H1 (cell line): ENCODE results near the gene ADAMTS15. TPM values are rescaled to one million over a fixed set of nuclear protein-coding genes. Genes with fewer than 3 reads are reported as not detected.

Source experiments
- CTCF ChIA-PET: fragments of 300-600 bp; sonication (Branson Sonifier 250); formaldehyde crosslinking; loops from one replicate; lab custom pipeline; 2021; ENCODE audit not compliant: partially characterized antibody; lab: Charles Lee
- POLR2A ChIA-PET: fragments of 300-600 bp; sonication (Branson Sonifier 250); formaldehyde crosslinking; loops from one replicate; lab custom pipeline; 2021; ENCODE audit warnings: inconsistent platforms; ENCODE audit not compliant: partially characterized antibody; lab: Charles Lee
- DNase-seq, 2 experiments: peaks; one replicate each; pipeline versions ENCODE4 v3.0.0 to v3.0.0-alpha.2; 2010 to 2022; ENCODE audit warnings: low spot score in 2 of 2, low read depth in 1 of 2, mixed read lengths in 1 of 2
- FAIRE-seq: peaks from 2 replicates; lab custom pipeline; 2011; peaks lifted over from hg19 to GRCh38; lab: Jason Lieb, UNC
- H2AFZ ChIP-seq: 2 replicates; pipeline ENCODE4 v1.8.1; 2012; ENCODE audit warnings: low read length, inconsistent platforms
- H2AK5ac ChIP-seq: 2 replicates; pipeline ENCODE4 v1.6.1; 2013; ENCODE audit warnings: low read depth, low read length
- H2BK120ac ChIP-seq: replicated peaks from 2 replicates; pipeline ENCODE3; 2013; ENCODE audit warnings: low read depth, low read length, inconsistent platforms
- H2BK12ac ChIP-seq: 2 replicates; pipeline ENCODE4 v1.6.1; 2013; ENCODE audit warnings: low read depth, low read length
- H2BK15ac ChIP-seq: 2 replicates; pipeline ENCODE4 v1.6.1; 2013; ENCODE audit warnings: low read length
- H2BK20ac ChIP-seq: 2 replicates; pipeline ENCODE4 v1.6.1; 2013; ENCODE audit warnings: low read length
- H2BK5ac ChIP-seq: 2 replicates; pipeline ENCODE4 v1.6.1; 2013; ENCODE audit warnings: low read depth, low read length
- H3K14ac ChIP-seq: 2 replicates; pipeline ENCODE4 v1.6.1; 2013; ENCODE audit warnings: inconsistent platforms; ENCODE audit not compliant: insufficient read length
- H3K18ac ChIP-seq: 2 replicates; pipeline ENCODE4 v1.6.1; 2013; ENCODE audit warnings: low read length; ENCODE audit errors: extremely low read depth
- H3K23ac ChIP-seq: 2 replicates; pipeline ENCODE4 v1.6.1; 2013; ENCODE audit warnings: inconsistent platforms; ENCODE audit not compliant: insufficient read length
- H3K23me2 ChIP-seq: 2 replicates; pipeline ENCODE4 v1.6.1; 2013; ENCODE audit warnings: low read depth, low read length
- H3K27ac ChIP-seq: 2 replicates; pipeline ENCODE4 v1.6.1; 2011; ENCODE audit warnings: low read depth, low read length, inconsistent platforms
- H3K27me3 ChIP-seq, 4 experiments: replicated peaks in 1 of 4; 1 replicate in 1 of 4; 2 replicates in 3 of 4; pipeline versions ENCODE4 v1.6.1 to v1.8.1; 2011 to 2013; ENCODE audit warnings: low read length in 3 of 4, mild to moderate bottlenecking in 3 of 4, inconsistent platforms in 2 of 4, mixed read lengths in 2 of 4, moderate library complexity in 1 of 4; ENCODE audit not compliant: control insufficient read depth in 3 of 4, insufficient read depth in 3 of 4; ENCODE audit errors: extremely low read depth in 1 of 4
- H3K36me3 ChIP-seq, 4 experiments: 2 replicates each; pipeline versions ENCODE4 v1.6.1 to v1.8.1; 2011 to 2013; ENCODE audit warnings: mild to moderate bottlenecking in 4 of 4, low read length in 3 of 4, moderate library complexity in 2 of 4, control low read depth in 1 of 4, inconsistent platforms in 1 of 4; ENCODE audit not compliant: insufficient read depth in 4 of 4, control insufficient read depth in 2 of 4
- H3K4ac ChIP-seq: replicated peaks from 2 replicates; pipeline ENCODE3; 2013; ENCODE audit warnings: low read length, low read depth, mixed read lengths, inconsistent platforms; ENCODE audit not compliant: insufficient read length
- H3K4me1 ChIP-seq, 4 experiments: replicated peaks in 1 of 4; 1 replicate in 1 of 4; 2 replicates in 3 of 4; pipeline versions ENCODE4 v1.6.1 to v1.8.1; 2011 to 2013; ENCODE audit warnings: low read length in 3 of 4, inconsistent platforms in 2 of 4, mixed read lengths in 1 of 4; ENCODE audit not compliant: insufficient read depth in 4 of 4, control insufficient read depth in 3 of 4
- H3K4me2 ChIP-seq, 2 experiments: 2 replicates each; pipeline versions ENCODE4 v1.6.1 to v1.8.1; 2011 to 2013; ENCODE audit warnings: low read depth in 2 of 2, low read length in 2 of 2, control low read depth in 1 of 2, inconsistent platforms in 1 of 2, mild to moderate bottlenecking in 1 of 2; ENCODE audit not compliant: insufficient read depth in 1 of 2
- H3K4me3 ChIP-seq, 4 experiments: fragments of 200-600, 300-600 bp in 1 of 4; sonication (generic), shearing (Covaris generic), sonication (Bioruptor Twin) in 1 of 4; 2 replicates each; pipeline versions ENCODE4 v1.5.1 to v1.8.1; 2011 to 2016; ENCODE audit warnings: low read length in 4 of 4, low read depth in 3 of 4, control low read depth in 2 of 4, inconsistent platforms in 2 of 4, mild to moderate bottlenecking in 2 of 4, mixed read lengths in 1 of 4, moderate library complexity in 1 of 4; ENCODE audit not compliant: insufficient read depth in 2 of 4; ENCODE audit errors: extremely low read depth in 1 of 4
- H3K56ac ChIP-seq: replicated peaks from 2 replicates; pipeline ENCODE3; 2013; ENCODE audit warnings: low read depth, mild to moderate bottlenecking, mixed read lengths, low read length, inconsistent platforms; ENCODE audit not compliant: insufficient read length
- H3K79me1 ChIP-seq: 2 replicates; pipeline ENCODE4 v1.6.1; 2013; ENCODE audit warnings: low read depth, low read length, control low read depth
- H3K79me2 ChIP-seq, 2 experiments: 2 replicates each; pipeline versions ENCODE4 v1.6.1 to v1.8.1; 2012 to 2013; ENCODE audit warnings: low read length in 2 of 2, mild to moderate bottlenecking in 2 of 2, inconsistent platforms in 1 of 2; ENCODE audit not compliant: insufficient read depth in 2 of 2, control insufficient read depth in 1 of 2
- H3K9ac ChIP-seq, 4 experiments: replicated peaks in 1 of 4; 1 replicate in 1 of 4; 2 replicates in 3 of 4; pipeline versions ENCODE4 v1.6.1 to v1.8.1; 2011 to 2013; ENCODE audit warnings: low read depth in 3 of 4, low read length in 3 of 4, control low read depth in 2 of 4, mild to moderate bottlenecking in 2 of 4, moderate library complexity in 2 of 4, inconsistent platforms in 1 of 4; ENCODE audit errors: extremely low read depth in 1 of 4
- H3K9me3 ChIP-seq, 2 experiments: 2 replicates each; pipeline versions ENCODE4 v1.6.1 to v1.8.1; 2012 to 2013; ENCODE audit warnings: mild to moderate bottlenecking in 2 of 2, moderate library complexity in 2 of 2, control low read depth in 1 of 2, inconsistent platforms in 1 of 2, low read depth in 1 of 2, low read length in 1 of 2, mixed read lengths in 1 of 2; ENCODE audit not compliant: insufficient read depth in 2 of 2
- H4K20me1 ChIP-seq, 2 experiments: replicated peaks in 1 of 2; 2 replicates each; pipeline versions ENCODE3 to v1.8.1; 2011 to 2013; ENCODE audit warnings: inconsistent platforms in 2 of 2, low read length in 2 of 2, mild to moderate bottlenecking in 1 of 2; ENCODE audit not compliant: insufficient read depth in 2 of 2, control insufficient read depth in 1 of 2
- H4K5ac ChIP-seq: 2 replicates; pipeline ENCODE4 v1.6.1; 2013; ENCODE audit warnings: low read length, low read depth, mixed read lengths, inconsistent platforms; ENCODE audit not compliant: insufficient read length
- H4K8ac ChIP-seq: 2 replicates; pipeline ENCODE4 v1.8.0; 2013; ENCODE audit warnings: mild to moderate bottlenecking, moderate library complexity, low read length, inconsistent platforms; ENCODE audit not compliant: insufficient read depth; ENCODE audit errors: extremely low read depth
- H4K91ac ChIP-seq: replicated peaks from 2 replicates; pipeline ENCODE3; 2013; ENCODE audit warnings: low read length, mixed read lengths, inconsistent platforms; ENCODE audit not compliant: insufficient read length
- BRCA1 ChIP-seq: IDR thresholded peaks from 2 replicates; pipeline ENCODE4 v1.6.1; 2012; ENCODE audit warnings: low read depth, low read length, improper control_type of control experiment
- EP300 ChIP-seq, 2 experiments: IDR thresholded peaks; 1 replicate in 1 of 2; 2 replicates in 1 of 2; pipeline ENCODE4 v1.6.1; 2011 to 2012; ENCODE audit warnings: low read depth in 2 of 2, low read length in 2 of 2, mild to moderate bottlenecking in 2 of 2, borderline replicate concordance in 1 of 2, inconsistent platforms in 1 of 2, moderate library complexity in 1 of 2
- FOSL1 ChIP-seq: IDR thresholded peaks from 2 replicates; pipeline ENCODE4 v1.6.1; 2011; ENCODE audit warnings: mild to moderate bottlenecking, low read depth, low read length, moderate library complexity; ENCODE audit not compliant: insufficient read depth
- POU5F1 ChIP-seq: IDR thresholded peaks from 2 replicates; pipeline ENCODE4 v1.6.1; 2011; ENCODE audit warnings: low read depth, mild to moderate bottlenecking, low read length, moderate library complexity
- SUZ12 ChIP-seq: fragments of 200-600 bp; sonication (generic); IDR thresholded peaks from 2 replicates; pipeline ENCODE4 v1.6.1; 2012; ENCODE audit warnings: mild to moderate bottlenecking, inconsistent platforms, low read length, moderate library complexity, mixed read lengths
- YY1 ChIP-seq: IDR thresholded peaks from 2 replicates; pipeline ENCODE4 v1.6.1; 2011; ENCODE audit warnings: low read depth, mild to moderate bottlenecking, low read length
- WGBS, 2 experiments: shearing (Covaris generic) in 1 of 2; methylation state at CpG; one replicate each; pipeline versions ENCODE4 v1.1.6 to v1.1.7; 2013 to 2015; ENCODE audit warnings: low lambda C conversion rate in 2 of 2, mixed read lengths in 2 of 2, inconsistent platforms in 1 of 2, low coverage in 1 of 2, missing lambda C conversion rate in 1 of 2; ENCODE audit not compliant: insufficient replicate concordance in 2 of 2, insufficient coverage in 1 of 2, insufficient read length in 1 of 2; ENCODE audit errors: extremely low coverage in 1 of 2, missing lambda C conversion rate in 1 of 2; 5-methylcytosine and 5-hydroxymethylcytosine counted together
- polyA plus RNA-seq, 7 experiments: library from polyadenylated mRNA; depleted of rRNA in 3 of 7; stranded (reverse) in 5 of 7; unstranded in 2 of 7; fragments of >200 nt in 5 of 7; fragments of 200-250 nt in 2 of 7; gene quantifications; 1 replicate in 5 of 7; 2 replicates in 1 of 7; 4 replicates in 1 of 7; pipeline versions ENCODE4 v1.2.1 to v1.2.3, GENCODE V29; 2011 to 2013; ENCODE audit warnings: missing spikeins in 2 of 7, mixed read lengths in 2 of 7
- total RNA-seq: library from RNA; stranded (reverse); fragmentation: NEBNext Ultra II Directional; extraction: Animal tissue kit (Norgen Biotek cat#: 25700); gene quantifications from 2 replicates; pipeline ENCODE4 v1.2.1, GENCODE V29; 2021

The ADAMTS15 gene
- total and polyA plus RNA-seq, 2 of the 8 experiments (the other 6 are each of a cell fraction or from before 2014, with no cell fraction given): 1.7 to 4.7 TPM

GRCh38 chr11:130487924-130488815, 39.7 kb downstream of the ADAMTS15 start:
- FAIRE-seq: no peak
- Histone ChIP-seq H3K18ac (no peak overlapping the region), H3K4me3 (no peak overlapping the region), H3K27ac (no peak overlapping the region), H3K9ac (no peak overlapping the region), H3K56ac (no peak overlapping the region), H3K27me3 (no peaks in the 10 kb centered on the region), H2AFZ (no peak overlapping the region), H2AK5ac (no peak overlapping the region), H3K36me3 (no peaks in the 10 kb centered on the region), H3K14ac (no peak overlapping the region), H3K79me1 (no peaks in the 10 kb centered on the region), H3K23me2 (no peaks in the 10 kb centered on the region), H3K79me2 (no peaks in the 10 kb centered on the region), H2BK120ac (no peak overlapping the region), H2BK20ac (no peak overlapping the region), H4K8ac (no peak overlapping the region), H2BK12ac (no peak overlapping the region), H3K23ac (no peak overlapping the region), H2BK15ac (no peak overlapping the region), H3K4me1 (no peaks in the 10 kb centered on the region), H3K4me2 (no peak overlapping the region), H4K91ac (no peak overlapping the region), H3K9me3 (no peaks in the 10 kb centered on the region), H4K20me1 (no peaks in the 10 kb centered on the region), H2BK5ac (no peak overlapping the region), H3K4ac (no peak overlapping the region), H4K5ac (no peak overlapping the region)
- POLR2A ChIA-PET: no interaction called here
- peak in 1 of 2 experiments; percentile 31 for DNase-seq
- CTCF ChIA-PET: no interaction called here
- WGBS, 2 experiments: 91% methylated on average over 13 of the region's 13 CpGs; no CpG with 5 or more reads in 1 of the 2 experiments
- TF ChIP-seq EP300 (IDR thresholded peaks at IDR 0.05; ENCODE audit: borderline replicate concordance in 1 of 2, low read depth in 2 of 2, low read length in 2 of 2) (no peak), YY1 (no peak), SUZ12 (no peak), POU5F1 (no peak), FOSL1 (no peak), BRCA1 (no peak)
- TF ChIP-seq, all 59 proteins: peak for 0
